GM23248 (cell line): ENCODE data around the gene LRIG3.

Experiments
- EZH2 ChIP-seq: fragments of 200-600 bp; sonication (generic); IDR thresholded peaks from 2 replicates; pipeline ENCODE4 v1.6.1; 2018; ENCODE audit warnings: antibody characterized with exemption, mild to moderate bottlenecking; ENCODE audit not compliant: insufficient read depth, poor library complexity, severe bottlenecking
- EZH2phosphoT487 ChIP-seq: fragments of 200-600 bp; sonication (generic); IDR thresholded peaks from 2 replicates; pipeline ENCODE4 v1.6.1; 2018; ENCODE audit warnings: antibody characterized with exemption, moderate library complexity, mild to moderate bottlenecking, low read depth; ENCODE audit not compliant: insufficient read depth

- TF ChIP-seq EZH2phosphoT487, result no peak
- no peak for TF ChIP-seq EZH2
These were observed 43.5 kb upstream of the LRIG3 start for GRCh38 chr12:58963844-58964243.
